Keratinocyte (primary cell): Measurements from ENCODE around the gene CBARP. TPM values are rescaled to one million over a fixed set of nuclear protein-coding genes. Genes with fewer than 3 reads are reported as not detected.

ENCODE experiments used
- DNase-seq: peaks from one replicate; pipeline ENCODE4 v3.0.0-alpha.2; 2011; ENCODE audit warnings: low read depth, missing footprints, low spot score
- FAIRE-seq: peaks from 2 replicates; lab custom pipeline; 2011; peaks lifted over from hg19 to GRCh38; lab: Jason Lieb, UNC
- H2AFZ ChIP-seq: 2 replicates; pipeline ENCODE4 v1.6.0; 2012; ENCODE audit warnings: low read length, control low read depth, inconsistent platforms; ENCODE audit not compliant: control insufficient read depth
- H3K27ac ChIP-seq: 2 replicates; pipeline ENCODE4 v1.5.1; 2011; ENCODE audit warnings: low read length; ENCODE audit not compliant: control insufficient read depth, insufficient read depth
- H3K27me3 ChIP-seq: 3 replicates; pipeline ENCODE4 v1.6.0; 2011; ENCODE audit warnings: low read length; ENCODE audit not compliant: control insufficient read depth, insufficient read depth; ENCODE audit errors: extremely low read depth
- H3K36me3 ChIP-seq, 2 experiments: 2 replicates in 1 of 2; 3 replicates in 1 of 2; pipeline ENCODE4 v1.5.1; 2011; ENCODE audit warnings: low read length in 2 of 2, mild to moderate bottlenecking in 1 of 2; ENCODE audit not compliant: control insufficient read depth in 2 of 2, insufficient read depth in 2 of 2; ENCODE audit errors: extremely low read depth in 1 of 2
- H3K4me1 ChIP-seq: 3 replicates; pipeline ENCODE4 v1.5.1; 2011; ENCODE audit warnings: low read length; ENCODE audit not compliant: control insufficient read depth, insufficient read depth; ENCODE audit errors: extremely low read depth
- H3K4me2 ChIP-seq: 3 replicates; pipeline ENCODE4 v1.6.0; 2011; ENCODE audit warnings: low read depth, low read length; ENCODE audit not compliant: control insufficient read depth, insufficient read depth; ENCODE audit errors: extremely low read depth
- H3K4me3 ChIP-seq, 3 experiments: fragments of 200-600 bp in 1 of 3; sonication (generic) in 1 of 3; 2 replicates in 2 of 3; 3 replicates in 1 of 3; pipeline ENCODE4 v1.5.1; 2011 to 2016; ENCODE audit warnings: low read length in 3 of 3, mild to moderate bottlenecking in 3 of 3, control low read depth in 2 of 3, inconsistent platforms in 1 of 3, low read depth in 1 of 3, mixed read lengths in 1 of 3, mixed run types in 1 of 3, moderate library complexity in 1 of 3; ENCODE audit not compliant: control insufficient read depth in 2 of 3, insufficient read depth in 2 of 3; ENCODE audit errors: extremely low read depth in 1 of 3
- H3K79me2 ChIP-seq: 2 replicates; pipeline ENCODE4 v1.6.0; 2012; ENCODE audit warnings: low read length; ENCODE audit not compliant: control insufficient read depth, insufficient read depth
- H3K9ac ChIP-seq: 3 replicates; pipeline ENCODE4 v1.6.0; 2011; ENCODE audit warnings: low read length; ENCODE audit not compliant: control insufficient read depth, insufficient read depth; ENCODE audit errors: extremely low read depth
- H3K9me1 ChIP-seq: 3 replicates; pipeline ENCODE4 v1.6.0; 2011; ENCODE audit warnings: low read length; ENCODE audit not compliant: control insufficient read depth, insufficient read depth; ENCODE audit errors: extremely low read depth
- H3K9me3 ChIP-seq: 2 replicates; pipeline ENCODE4 v1.5.1; 2012; ENCODE audit warnings: low read depth, low read length; ENCODE audit not compliant: control insufficient read depth
- H4K20me1 ChIP-seq: 3 replicates; pipeline ENCODE4 v1.6.0; 2011; ENCODE audit warnings: low read length; ENCODE audit not compliant: control insufficient read depth, insufficient read depth; ENCODE audit errors: extremely low read depth
- EZH2 ChIP-seq: IDR thresholded peaks from one replicate; pipeline ENCODE4 v1.6.1; 2012; ENCODE audit warnings: inconsistent platforms, mild to moderate bottlenecking, low read length, moderate library complexity
- dilution Hi-C: fragments of 300-500 bp; cut with MboI; formaldehyde crosslinking; loops from one replicate; pipeline ENCODE4 v1.7.0; 2020; ENCODE audit warnings: low sequenced_read_pairs; ENCODE audit not compliant: extremely low pct_ligation_motif_present
- polyA plus RNA-seq, 5 experiments: library from polyadenylated mRNA; depleted of rRNA in 3 of 5; stranded (reverse) in 3 of 5; stranded (forward) in 1 of 5; unstranded in 1 of 5; fragments of >200 nt; gene quantifications; 1 replicate in 1 of 5; 2 replicates in 3 of 5; 3 replicates in 1 of 5; pipeline versions ENCODE4 v1.2.1 to v1.2.3, GENCODE V29; 2011 to 2012; ENCODE audit warnings: missing spikeins in 2 of 5, low read depth in 1 of 5, low replicate concordance in 1 of 5
- TF ChIP-seq, protein P1 (sequence below), 3 experiments: IDR thresholded peaks in 1 of 3; conservative IDR thresholded peaks in 1 of 3; optimal IDR thresholded peaks in 1 of 3; 2 replicates in 2 of 3; 3 replicates in 1 of 3; pipeline versions ENCODE3 to v1.5.1; 2011; ENCODE audit warnings: low read length in 3 of 3, mild to moderate bottlenecking in 3 of 3, moderate library complexity in 2 of 3, control low read depth in 1 of 3, inconsistent platforms in 1 of 3; ENCODE audit not compliant: insufficient read depth in 2 of 3; ENCODE audit errors: extremely low read depth in 1 of 3

Gene CBARP
- polyA plus RNA-seq, 1 donor (not counting 4 experiments of a cell fraction or from before 2014, with no cell fraction given): 0.93 TPM

DNA sequence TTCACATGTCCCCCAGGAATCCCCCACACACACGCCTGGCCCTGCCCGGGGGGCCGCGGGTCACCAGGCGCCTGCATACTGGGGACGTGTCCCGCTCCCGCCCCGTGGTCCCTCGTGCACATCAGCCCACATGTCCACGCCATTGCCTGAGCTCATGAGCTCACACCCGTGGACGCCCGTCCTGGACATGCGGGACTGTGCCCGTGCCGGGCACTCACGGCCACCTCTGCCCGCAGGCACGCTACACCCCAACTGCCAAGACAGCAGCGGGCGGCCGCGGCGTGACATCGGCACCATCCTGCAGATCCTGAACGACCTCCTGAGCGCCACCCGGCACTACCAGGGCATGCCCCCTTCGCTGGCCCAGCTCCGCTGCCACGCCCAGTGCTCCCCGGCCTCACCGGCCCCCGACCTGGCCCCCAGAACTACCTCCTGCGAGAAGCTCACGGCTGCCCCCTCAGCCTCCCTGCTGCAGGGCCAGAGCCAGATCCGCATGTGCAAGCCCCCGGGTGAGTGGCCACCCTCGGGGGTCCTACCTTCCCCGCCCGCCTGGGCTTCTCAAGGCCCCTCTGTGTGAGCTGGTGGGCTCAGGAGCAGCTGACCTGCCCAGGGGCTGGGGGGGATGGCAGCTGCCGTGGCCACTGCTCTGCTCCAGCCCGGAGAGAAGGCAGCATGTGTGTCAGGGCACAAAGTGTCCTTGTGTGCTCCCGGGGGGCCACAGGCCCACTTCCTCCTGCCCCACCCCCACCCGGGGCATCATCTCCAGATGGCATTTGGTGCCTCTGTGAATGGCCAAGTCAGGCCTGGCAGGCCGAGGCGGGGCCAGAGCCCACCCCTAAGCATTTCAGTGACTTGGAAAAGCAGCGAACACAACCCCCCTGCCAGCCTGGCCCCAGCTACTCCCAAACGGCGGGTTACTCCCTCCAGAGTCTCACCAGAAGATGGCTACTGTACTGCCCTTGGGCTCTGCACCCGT lies 17.7 kb upstream of the CBARP start:
- Histone ChIP-seq H4K20me1 (peaks cover 18% of the 10 kb centered on the region), H3K27ac (no peak overlapping the region), H2AFZ (no peak overlapping the region), H3K36me3 (peaks cover 28 to 50% of the 10 kb centered on the region in 2 experiments), H3K4me2 (no peak overlapping the region), H3K4me3 (no peak overlapping the region), H3K9me1 (no peaks in the 10 kb centered on the region), H3K79me2 (peaks cover 52% of the 10 kb centered on the region), H3K9me3 (no peaks in the 10 kb centered on the region), H3K27me3 (no peaks in the 10 kb centered on the region), H3K4me1 (peaks cover 39% of the 10 kb centered on the region), H3K9ac (no peak overlapping the region)
- FAIRE-seq (no peak), DNase-seq (no peak)
- TF ChIP-seq EZH2: no peak
- TF ChIP-seq, protein P1, sequence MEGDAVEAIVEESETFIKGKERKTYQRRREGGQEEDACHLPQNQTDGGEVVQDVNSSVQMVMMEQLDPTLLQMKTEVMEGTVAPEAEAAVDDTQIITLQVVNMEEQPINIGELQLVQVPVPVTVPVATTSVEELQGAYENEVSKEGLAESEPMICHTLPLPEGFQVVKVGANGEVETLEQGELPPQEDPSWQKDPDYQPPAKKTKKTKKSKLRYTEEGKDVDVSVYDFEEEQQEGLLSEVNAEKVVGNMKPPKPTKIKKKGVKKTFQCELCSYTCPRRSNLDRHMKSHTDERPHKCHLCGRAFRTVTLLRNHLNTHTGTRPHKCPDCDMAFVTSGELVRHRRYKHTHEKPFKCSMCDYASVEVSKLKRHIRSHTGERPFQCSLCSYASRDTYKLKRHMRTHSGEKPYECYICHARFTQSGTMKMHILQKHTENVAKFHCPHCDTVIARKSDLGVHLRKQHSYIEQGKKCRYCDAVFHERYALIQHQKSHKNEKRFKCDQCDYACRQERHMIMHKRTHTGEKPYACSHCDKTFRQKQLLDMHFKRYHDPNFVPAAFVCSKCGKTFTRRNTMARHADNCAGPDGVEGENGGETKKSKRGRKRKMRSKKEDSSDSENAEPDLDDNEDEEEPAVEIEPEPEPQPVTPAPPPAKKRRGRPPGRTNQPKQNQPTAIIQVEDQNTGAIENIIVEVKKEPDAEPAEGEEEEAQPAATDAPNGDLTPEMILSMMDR (optimal IDR thresholded peaks at IDR 0.05 in 1 of 3, IDR thresholded peaks at IDR 0.05 in 1 of 3, conservative IDR thresholded peaks at IDR 0.05 in 1 of 3; ENCODE audit: extremely low read depth in 1 of 3, insufficient read depth in 2 of 3, low read length in 3 of 3): no peak
- dilution Hi-C loops: no loop called here

DNA sequence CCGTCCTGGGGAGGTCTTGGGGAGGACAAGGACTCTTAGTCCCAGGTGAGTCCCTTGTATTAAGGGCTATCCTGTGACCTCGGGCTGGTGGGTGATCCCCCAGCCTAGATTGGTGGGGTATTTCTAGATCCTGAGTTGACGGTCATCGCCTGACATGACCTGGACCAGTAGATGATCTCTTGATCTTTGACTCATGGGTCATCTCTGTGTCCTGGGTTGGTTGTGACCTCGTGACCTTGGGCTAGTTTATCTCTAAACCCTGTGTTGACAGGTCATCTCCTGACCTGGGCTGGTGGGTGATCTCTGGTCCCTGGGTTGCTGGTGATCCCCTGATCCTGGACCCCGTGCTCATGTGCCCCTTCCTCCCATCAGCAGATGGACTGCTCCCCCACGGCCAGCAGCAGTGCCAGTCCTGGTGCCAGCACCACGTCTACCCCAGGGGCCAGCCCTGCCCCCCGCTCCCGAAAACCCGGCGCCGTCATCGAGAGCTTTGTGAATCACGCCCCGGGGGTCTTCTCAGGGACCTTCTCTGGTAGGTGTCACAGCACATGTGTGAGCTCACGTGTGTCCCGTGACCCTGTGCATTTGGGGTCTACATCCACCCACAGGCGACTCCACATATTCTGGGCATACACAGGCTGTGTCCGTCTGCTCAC lies 16.9 kb upstream of the CBARP start:
- no peaks in the 10 kb centered on the region for H3K9me3 ChIP-seq
- H3K4me3 ChIP-seq: no peak overlapping the region
- H3K4me1 ChIP-seq: peaks cover 32% of the 10 kb centered on the region
- no peak overlapping the region for H3K27ac ChIP-seq
- TF ChIP-seq EZH2: no peak
- TF ChIP-seq, protein P1 (optimal IDR thresholded peaks at IDR 0.05 in 1 of 3, IDR thresholded peaks at IDR 0.05 in 1 of 3, conservative IDR thresholded peaks at IDR 0.05 in 1 of 3; ENCODE audit: extremely low read depth in 1 of 3, insufficient read depth in 2 of 3, low read length in 3 of 3): no peak
- no peak for FAIRE-seq
- peaks cover 28 to 50% of the 10 kb centered on the region in 2 experiments for H3K36me3 ChIP-seq
- no peak overlapping the region for H2AFZ ChIP-seq
- no peaks in the 10 kb centered on the region for H3K27me3 ChIP-seq
- peaks cover 56% of the 10 kb centered on the region for H3K79me2 ChIP-seq
- H4K20me1 ChIP-seq: peaks cover 16% of the 10 kb centered on the region
- no peak for DNase-seq
- H3K4me2 ChIP-seq: no peak overlapping the region
- no peak overlapping the region for H3K9ac ChIP-seq
- H3K9me1 ChIP-seq: no peaks in the 10 kb centered on the region
- dilution Hi-C loops: no loop called here
